PFSK-1 (cell line): Measurements from ENCODE around the gene NLK.

Experiments
- FOXP2 ChIP-seq: optimal IDR thresholded peaks from 2 replicates; pipeline ENCODE3; 2011; ENCODE audit warnings: borderline replicate concordance, control low read depth, inconsistent platforms; ENCODE audit not compliant: insufficient read depth; ENCODE audit errors: extremely low read length, extremely low read depth
- POLR2AphosphoS5 ChIP-seq: IDR thresholded peaks from 2 replicates; pipeline ENCODE4 v1.6.1; 2012; ENCODE audit warnings: low read depth, mild to moderate bottlenecking, control low read depth, low read length, moderate library complexity
- REST ChIP-seq, 2 experiments: IDR thresholded peaks; 2 replicates each; pipeline versions ENCODE4 v1.6.1 to v1.8.0; 2011 to 2012; ENCODE audit warnings: low read depth in 2 of 2, low read length in 2 of 2, control low read depth in 1 of 2, inconsistent platforms in 1 of 2, mild to moderate bottlenecking in 1 of 2, moderate library complexity in 1 of 2; ENCODE audit not compliant: insufficient read depth in 1 of 2
- SIN3A ChIP-seq: IDR thresholded peaks from 2 replicates; pipeline ENCODE4 v1.6.1; 2012; ENCODE audit warnings: mild to moderate bottlenecking, low read length, moderate library complexity, borderline replicate concordance; ENCODE audit not compliant: insufficient read depth
- TAF1 ChIP-seq: IDR thresholded peaks from 2 replicates; pipeline ENCODE4 v1.6.1; 2012; ENCODE audit warnings: low read length, control low read depth, borderline replicate concordance; ENCODE audit not compliant: insufficient read depth

The NLK gene

DNA sequence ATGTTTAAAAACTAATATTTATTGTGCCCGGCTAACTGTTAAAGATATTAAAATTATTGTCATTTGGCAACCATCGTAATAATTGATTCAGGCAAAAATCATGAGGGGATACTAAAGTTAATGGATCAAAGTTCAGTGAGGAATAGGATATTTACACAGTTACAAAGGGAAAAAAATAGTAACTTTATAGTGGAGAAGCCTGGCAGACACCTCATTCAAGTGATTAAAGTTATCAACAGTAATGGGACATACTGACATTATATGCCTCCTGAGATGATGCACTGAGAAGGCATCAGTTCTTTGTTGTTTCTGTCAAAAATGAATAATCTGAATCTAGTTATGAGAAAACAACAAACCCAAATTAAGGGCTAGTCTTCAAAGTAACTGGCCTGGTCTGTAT, 77.1 kb downstream of the NLK start:
- TF ChIP-seq POLR2AphosphoS5 (no peak), REST (IDR thresholded peaks at IDR 0.05; ENCODE audit: insufficient read depth in 1 of 2, low read depth in 2 of 2, low read length in 2 of 2) (no peak), SIN3A (no peak), FOXP2 (no peak), TAF1 (no peak)

DNA sequence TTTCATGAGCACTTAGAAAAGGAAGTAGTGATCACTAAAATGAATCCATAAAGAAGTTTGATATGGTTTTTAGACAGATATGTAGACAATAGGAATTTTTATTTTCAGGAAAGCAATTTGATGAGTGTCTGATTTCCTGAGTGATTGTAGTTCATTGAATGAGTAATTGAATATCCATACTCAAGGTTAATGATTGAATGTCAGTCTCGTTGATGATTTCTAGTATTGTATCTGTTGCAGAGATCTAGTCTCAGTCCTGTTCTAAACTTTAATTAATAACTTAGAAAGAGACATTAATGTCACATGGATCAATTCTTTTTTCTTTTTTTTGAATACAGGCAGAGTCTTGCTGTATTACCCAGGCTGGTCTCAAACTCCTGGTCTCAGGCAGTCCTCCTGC, 78.3 kb downstream of the NLK start:
- TF ChIP-seq POLR2AphosphoS5 (no peak), SIN3A (no peak), REST (IDR thresholded peaks at IDR 0.05; ENCODE audit: insufficient read depth in 1 of 2, low read depth in 2 of 2, low read length in 2 of 2) (no peak), FOXP2 (no peak), TAF1 (no peak)

- TF ChIP-seq TAF1 (no peak), POLR2AphosphoS5 (no peak), REST (IDR thresholded peaks at IDR 0.05; ENCODE audit: insufficient read depth in 1 of 2, low read depth in 2 of 2, low read length in 2 of 2) (no peak), FOXP2 (no peak), SIN3A (no peak)
Measured at GRCh38 chr17:28124962-28125361, 82.5 kb downstream of the NLK start.

DNA sequence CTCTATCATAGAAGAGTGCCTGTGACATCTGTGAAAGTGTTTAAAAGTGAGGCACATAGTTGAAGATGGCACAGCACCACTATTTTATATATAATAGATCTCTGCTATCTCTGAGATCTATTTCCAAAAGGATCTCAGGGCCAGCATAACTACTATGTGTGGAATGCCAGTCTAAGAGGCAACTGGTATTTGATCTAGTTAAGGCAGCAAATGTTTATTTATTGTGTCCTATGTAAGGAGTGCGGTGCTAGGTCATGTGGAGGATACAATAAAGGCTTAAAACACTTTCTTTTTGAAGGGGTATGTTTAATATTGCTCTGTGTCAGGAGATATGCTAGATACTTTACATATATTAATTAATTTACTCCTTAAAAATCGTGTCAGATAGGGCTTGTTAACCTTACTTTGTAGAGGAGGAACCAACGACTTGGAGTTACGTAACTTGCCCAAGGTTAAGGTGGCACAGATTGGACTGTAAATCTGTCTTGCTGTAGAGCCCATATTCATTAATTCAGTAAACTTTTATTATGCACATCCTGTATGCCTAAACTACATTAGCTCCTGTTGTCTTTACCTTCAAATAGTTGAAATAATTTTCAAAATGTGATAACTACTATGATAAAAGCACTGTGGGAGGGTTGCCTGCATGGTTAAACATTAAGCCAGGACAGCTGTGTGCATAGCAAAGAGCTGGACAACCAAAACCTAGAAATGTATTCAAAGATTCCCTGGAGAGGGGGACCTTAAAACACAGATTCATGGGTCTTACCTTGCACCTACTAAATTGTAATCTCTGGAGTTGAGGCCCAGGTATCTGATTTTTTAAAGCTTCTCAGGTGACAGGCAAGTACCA, 83.3 kb downstream of the NLK start:
- TF ChIP-seq POLR2AphosphoS5 = no peak
- TF ChIP-seq SIN3A = no peak
- TF ChIP-seq TAF1 = no peak
- TF ChIP-seq FOXP2 = no peak
- no peak for TF ChIP-seq REST (IDR thresholded peaks at IDR 0.05; ENCODE audit: insufficient read depth in 1 of 2, low read depth in 2 of 2, low read length in 2 of 2)
